NCI-H1930 (cell line): ENCODE data around the gene ATN1.
A peak's percentile ranks its signal among the peaks of the same experiment; 100 is the strongest.
"Not testable (repeated sequence)": the region's sequence is repeated elsewhere in the genome, so short reads cannot be mapped to it uniquely, and the experiment has no call there.

Experiments used
- DNase-seq, 2 experiments: peaks; one replicate each; lab custom pipeline; 2025; lab: John Stamatoyannopoulos, UW

Gene ATN1

GRCh38 chr12:6905414-6906040 lies 22.2 kb upstream of the ATN1 start:
- DNase-seq = no peak

- DNase-seq = not testable (repeated sequence)
Observed at GRCh38 chr12:6908141-6908540, 19.6 kb upstream of the ATN1 start.

DNA sequence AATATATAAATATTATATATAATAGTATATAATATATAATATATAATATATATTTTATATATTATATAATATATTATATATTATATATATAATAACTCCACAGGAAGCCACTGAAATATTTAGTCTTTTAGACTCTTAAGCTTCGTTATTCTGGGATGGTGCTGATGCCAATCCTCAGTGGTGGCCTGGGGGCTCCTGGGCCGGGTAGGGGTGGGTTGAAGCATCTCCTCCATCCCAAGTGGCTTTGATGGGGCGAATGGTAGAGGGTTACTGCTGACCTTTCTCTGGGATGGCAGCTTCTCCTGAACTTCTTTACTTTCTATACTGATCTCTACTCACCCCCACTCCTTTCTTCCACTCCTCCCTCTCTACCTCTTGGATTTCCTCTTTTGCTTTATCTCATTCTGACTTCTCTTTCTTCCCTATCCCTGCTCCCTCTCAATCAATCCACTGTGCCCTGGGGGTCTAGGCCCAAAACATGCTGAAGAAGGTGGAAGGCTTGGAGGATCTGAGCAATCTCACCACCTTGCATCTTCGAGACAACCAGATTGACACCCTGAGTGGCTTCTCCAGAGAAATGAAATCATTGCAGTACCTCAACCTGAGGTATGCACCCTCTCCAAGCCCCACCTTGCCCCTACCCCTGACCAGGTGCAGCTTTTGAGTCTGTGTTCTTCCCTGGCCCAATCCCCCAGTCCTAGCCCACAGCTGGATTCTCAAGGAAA lies 18.2 kb upstream of the ATN1 start:
- DNase-seq = no peak

GRCh38 chr12:6912164-6912935 lies 15.4 kb upstream of the ATN1 start:
- no peak for DNase-seq

- peak; percentile 49 to 69 for DNase-seq
Observed at GRCh38 chr12:6914246-6914946, 13.4 kb upstream of the ATN1 start, which contains the start of gene ENO2. Gene ENO2 (plus strand): TSS chr12:6914580. CDS start chr12:6915833, 1,253 bp downstream.

GRCh38 chr12:6914947-6915788 lies 12.6 kb upstream of the ATN1 start:
- DNase-seq = no peak

GRCh38 chr12:6915789-6916285 lies 11.9 kb upstream of the ATN1 start:
- DNase-seq = no peak

- DNase-seq = no peak
Observed at GRCh38 chr12:6916426-6917200, 11.1 kb upstream of the ATN1 start.

DNA sequence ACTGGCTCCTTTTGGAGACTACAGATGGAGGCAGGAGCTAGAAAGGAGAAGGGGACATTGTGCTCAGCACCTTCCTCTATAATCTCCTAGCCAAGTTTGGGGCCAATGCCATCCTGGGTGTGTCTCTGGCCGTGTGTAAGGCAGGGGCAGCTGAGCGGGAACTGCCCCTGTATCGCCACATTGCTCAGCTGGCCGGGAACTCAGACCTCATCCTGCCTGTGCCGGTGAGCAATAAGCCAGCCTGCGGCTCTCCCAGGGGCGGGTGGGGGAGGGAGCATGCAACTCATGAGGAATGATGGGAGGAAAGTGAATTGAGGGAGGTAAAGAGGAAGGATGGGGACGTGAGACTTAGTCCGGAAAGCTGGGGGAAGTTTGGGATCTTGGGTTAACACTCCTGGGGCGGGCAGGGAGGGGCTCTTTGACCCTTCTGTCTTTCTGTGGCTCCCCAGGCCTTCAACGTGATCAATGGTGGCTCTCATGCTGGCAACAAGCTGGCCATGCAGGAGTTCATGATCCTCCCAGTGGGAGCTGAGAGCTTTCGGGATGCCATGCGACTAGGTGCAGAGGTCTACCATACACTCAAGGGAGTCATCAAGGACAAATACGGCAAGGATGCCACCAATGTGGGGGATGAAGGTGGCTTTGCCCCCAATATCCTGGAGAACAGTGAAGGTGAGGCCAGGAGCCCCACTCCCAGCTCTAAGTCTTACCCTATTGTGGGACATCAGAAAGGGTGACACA lies 10.1 kb upstream of the ATN1 start:
- no peak for DNase-seq

DNA sequence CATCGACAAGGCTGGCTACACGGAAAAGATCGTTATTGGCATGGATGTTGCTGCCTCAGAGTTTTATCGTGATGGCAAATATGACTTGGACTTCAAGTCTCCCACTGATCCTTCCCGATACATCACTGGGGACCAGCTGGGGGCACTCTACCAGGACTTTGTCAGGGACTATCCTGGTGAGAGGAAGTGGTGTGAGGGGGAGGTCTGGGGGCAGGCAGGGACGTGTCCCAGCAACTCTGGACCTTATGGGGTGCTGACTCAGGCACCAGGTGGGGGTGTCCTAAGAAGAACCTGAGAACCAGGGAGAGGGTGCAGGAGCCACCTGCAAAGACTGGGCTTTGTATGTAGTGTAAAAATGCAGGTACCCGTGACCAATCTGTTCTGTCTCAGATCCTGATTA lies 8.2 kb upstream of the ATN1 start:
- DNase-seq = no peak

GRCh38 chr12:6921539-6921938 lies 6.2 kb upstream of the ATN1 start:
- no peak for DNase-seq

DNA sequence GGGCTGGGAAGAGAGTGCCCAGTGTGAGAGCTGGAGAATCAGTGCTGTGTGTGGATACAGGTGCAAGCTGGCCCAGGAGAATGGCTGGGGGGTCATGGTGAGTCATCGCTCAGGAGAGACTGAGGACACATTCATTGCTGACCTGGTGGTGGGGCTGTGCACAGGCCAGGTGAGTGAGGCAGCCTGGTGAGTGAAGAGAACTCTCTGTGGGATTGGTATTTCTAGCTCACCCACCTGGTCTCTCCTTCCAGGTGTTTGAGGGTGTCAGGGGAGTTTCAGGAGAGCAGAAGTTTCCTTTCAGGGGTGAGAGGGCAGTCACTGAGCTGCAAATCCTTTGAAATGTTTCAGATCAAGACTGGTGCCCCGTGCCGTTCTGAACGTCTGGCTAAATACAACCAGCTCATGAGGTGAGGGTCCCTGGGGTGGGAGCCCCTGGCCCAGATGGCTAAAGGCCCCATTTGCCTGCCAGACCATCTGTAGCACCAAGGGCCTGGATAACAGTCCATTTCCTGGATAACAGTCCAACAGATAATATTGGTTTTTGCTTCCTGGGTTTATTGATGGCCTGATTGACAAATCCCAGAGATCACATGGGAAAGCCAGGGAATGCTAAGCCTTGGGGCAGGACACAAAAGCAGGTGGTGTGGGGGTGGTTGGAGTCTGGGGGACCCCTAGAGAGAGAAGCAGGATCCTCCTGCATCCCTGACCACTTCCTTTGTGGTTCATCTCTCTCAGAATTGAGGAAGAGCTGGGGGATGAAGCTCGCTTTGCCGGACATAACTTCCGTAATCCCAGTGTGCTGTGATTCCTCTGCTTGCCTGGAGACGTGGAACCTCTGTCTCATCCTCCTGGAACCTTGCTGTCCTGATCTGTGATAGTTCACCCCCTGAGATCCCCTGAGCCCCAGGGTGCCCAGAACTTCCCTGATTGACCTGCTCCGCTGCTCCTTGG lies 5.5 kb upstream of the ATN1 start:
- DNase-seq = no peak

- DNase-seq = no peak
Observed at GRCh38 chr12:6923003-6923732, 4.6 kb upstream of the ATN1 start.

DNA sequence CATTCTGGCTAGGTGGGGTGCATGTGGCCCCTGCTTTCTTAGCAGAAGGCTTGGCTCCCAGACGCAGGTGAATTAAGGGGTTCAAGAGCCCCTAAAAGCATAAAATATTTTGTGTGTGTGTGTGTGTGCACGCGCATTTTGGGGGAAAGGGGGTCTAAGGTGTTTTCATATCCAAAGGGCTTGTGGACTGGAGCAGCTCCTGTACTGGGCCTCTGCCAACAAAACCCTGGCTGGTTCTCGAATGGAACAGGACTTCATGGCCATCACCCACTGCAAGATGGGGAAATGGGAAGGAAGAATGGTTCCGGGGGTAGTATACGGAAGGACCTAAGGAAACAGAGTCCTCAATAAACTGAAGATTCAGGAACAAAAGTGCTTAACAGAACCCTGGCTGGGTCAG lies 3.9 kb upstream of the ATN1 start:
- no peak for DNase-seq

DNA sequence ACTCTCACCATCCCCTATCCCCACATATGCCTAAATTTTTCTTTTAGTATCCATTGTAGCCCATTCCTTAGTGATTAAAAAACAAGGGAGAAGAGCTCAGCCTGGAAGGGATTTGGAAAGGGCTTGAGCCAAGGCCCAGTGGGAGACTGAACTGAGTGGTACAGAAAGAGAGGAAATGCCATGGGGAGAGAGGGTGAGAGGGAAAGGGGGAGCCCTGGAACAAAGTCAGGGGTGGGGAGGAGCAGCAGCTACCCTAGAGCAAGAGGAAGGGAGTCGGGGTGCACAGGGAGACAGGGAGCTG lies 2.6 kb upstream of the ATN1 start:
- DNase-seq = no peak

- no peak for DNase-seq
Observed at GRCh38 chr12:6925540-6926279, 2.0 kb upstream of the ATN1 start.

DNA sequence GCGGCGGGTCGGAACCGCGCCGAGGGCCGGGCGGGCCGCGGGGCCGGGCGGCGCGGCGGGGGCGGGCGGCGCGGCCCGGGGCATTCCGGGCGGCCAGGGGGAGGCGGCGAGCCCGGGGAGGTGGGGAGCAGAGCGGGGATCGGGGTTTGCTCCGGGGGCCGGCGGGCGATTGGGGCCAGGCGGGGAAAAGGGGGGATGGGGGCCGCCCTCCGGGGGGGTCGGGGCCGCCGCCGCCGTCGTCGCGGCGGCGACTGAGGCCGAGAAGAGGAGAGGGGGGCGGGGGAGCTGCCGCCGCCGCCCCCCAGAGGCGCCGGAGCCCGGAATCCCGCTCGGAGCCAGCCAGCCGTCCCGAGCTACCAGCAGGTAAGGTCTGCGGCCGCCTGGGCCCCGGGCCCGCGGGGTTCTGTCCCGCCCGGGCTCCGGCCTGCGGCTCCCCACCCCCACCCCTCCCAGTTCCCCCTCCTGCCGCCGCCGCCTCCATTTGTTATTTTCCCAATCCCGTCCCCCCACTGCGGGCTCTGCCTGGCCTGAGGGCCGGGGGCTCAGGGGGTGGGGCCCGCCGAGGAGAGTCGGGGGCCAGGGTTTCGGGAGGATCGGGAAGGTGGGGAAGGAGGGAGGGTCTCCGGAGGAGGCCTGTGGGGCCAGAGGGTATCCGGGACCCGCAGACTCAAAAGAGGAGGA lies 403 bp downstream of the ATN1 start:
- DNase-seq = no peak
